ENCODE data around the gene AIRE. TPM values are rescaled to one million over a fixed set of nuclear protein-coding genes. Genes with fewer than 3 reads are reported as not detected.
A peak's percentile ranks its signal among the peaks of the same experiment; 100 is the strongest.

Gene AIRE
- total RNA-seq, 1 donor from 2014 or later: not detected

DNA sequence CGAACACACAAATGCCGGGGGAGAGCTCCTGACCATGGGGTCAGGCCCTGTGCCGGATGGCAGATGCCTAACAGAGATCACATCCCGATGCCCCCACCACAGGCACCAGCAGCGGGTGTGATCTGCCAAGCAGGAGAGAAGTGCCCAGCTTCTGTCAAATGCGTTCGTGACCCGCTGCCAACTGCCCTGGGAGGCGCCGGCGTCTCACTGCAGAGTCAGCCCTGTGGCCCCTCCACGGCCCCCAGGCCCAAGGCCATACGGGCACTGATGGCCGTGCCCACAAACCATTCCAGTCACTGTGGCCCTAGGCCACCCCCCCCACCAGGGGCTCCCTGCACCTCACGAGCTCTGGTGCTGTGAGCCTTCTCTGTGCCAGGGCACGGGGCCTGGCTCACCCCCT is 45.5 kb downstream of the AIRE start:
- peaks cover 26% of the 10 kb centered on the region for H3K36me3 Mint-ChIP-seq (ENCODE audit: low read depth)

GRCh38 chr21:44331650-44332307 is 46.1 kb downstream of the AIRE start:
- no peaks in the 10 kb centered on the region for H3K4me1 Mint-ChIP-seq
- H3K4me3 Mint-ChIP-seq: no peak overlapping the region
- ATAC-seq (ENCODE audit: low read depth) (no peak), DNase-seq (no peak)
- intact Hi-C loops (cut with micrococcal nuclease): loop anchor here (10.0 kb wide), 1 partner anchor 593 kb away; the partner anchor contains the start of gene ITGB2
- CTCF ChIA-PET: no interaction called here
- TF ChIP-seq, protein P1, sequence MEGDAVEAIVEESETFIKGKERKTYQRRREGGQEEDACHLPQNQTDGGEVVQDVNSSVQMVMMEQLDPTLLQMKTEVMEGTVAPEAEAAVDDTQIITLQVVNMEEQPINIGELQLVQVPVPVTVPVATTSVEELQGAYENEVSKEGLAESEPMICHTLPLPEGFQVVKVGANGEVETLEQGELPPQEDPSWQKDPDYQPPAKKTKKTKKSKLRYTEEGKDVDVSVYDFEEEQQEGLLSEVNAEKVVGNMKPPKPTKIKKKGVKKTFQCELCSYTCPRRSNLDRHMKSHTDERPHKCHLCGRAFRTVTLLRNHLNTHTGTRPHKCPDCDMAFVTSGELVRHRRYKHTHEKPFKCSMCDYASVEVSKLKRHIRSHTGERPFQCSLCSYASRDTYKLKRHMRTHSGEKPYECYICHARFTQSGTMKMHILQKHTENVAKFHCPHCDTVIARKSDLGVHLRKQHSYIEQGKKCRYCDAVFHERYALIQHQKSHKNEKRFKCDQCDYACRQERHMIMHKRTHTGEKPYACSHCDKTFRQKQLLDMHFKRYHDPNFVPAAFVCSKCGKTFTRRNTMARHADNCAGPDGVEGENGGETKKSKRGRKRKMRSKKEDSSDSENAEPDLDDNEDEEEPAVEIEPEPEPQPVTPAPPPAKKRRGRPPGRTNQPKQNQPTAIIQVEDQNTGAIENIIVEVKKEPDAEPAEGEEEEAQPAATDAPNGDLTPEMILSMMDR (IDR thresholded peaks at IDR 0.05): no peak
- no peaks in the 10 kb centered on the region for H3K27me3 Mint-ChIP-seq
- no peaks in the 10 kb centered on the region for H3K9me3 Mint-ChIP-seq
- peaks cover 32% of the 10 kb centered on the region for H3K36me3 Mint-ChIP-seq (ENCODE audit: low read depth)
- POLR2A ChIA-PET: no interaction called here
- peak overlapping the region; percentile 14 for H3K27ac Mint-ChIP-seq

More for the DNA sequence above, 45.5 kb downstream of the AIRE start:
- intact Hi-C loops (cut with micrococcal nuclease): loop anchor here (10.0 kb wide), 1 partner anchor 594 kb away; the partner anchor contains the start of gene ITGB2
- DNase-seq (no peak), ATAC-seq (ENCODE audit: low read depth) (no peak)
- no peaks in the 10 kb centered on the region for H3K27me3 Mint-ChIP-seq
- no peaks in the 10 kb centered on the region for H3K9me3 Mint-ChIP-seq
- H3K27ac Mint-ChIP-seq: no peak overlapping the region
- H3K4me3 Mint-ChIP-seq: no peak overlapping the region
- TF ChIP-seq, protein P1 (IDR thresholded peaks at IDR 0.05): no peak
- H3K4me1 Mint-ChIP-seq: no peaks in the 10 kb centered on the region
- ChIA-PET CTCF (no interaction called here), POLR2A (no interaction called here)

DNA sequence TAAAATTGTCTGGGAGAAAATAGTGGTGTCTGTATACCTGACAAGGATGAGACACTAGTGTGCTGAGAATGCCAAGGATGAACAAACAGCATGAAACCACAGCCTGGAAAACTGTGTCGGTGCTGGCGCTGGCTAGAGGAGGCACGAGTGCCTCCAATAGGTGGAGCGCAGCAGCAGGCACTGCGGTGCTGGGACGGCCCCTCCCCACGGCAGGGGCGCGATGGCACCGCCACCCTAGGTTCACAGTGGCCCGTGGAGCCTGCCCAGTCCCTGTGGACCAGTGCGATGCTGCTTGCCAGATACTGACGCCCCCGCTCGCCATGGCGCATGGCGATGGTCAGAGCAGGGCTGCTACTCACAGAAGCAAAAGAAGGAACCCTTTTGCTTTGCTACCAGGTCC is 46.7 kb downstream of the AIRE start:
- POLR2A ChIA-PET: no interaction called here
- H3K27ac Mint-ChIP-seq: no peak overlapping the region
- no peaks in the 10 kb centered on the region for H3K27me3 Mint-ChIP-seq
- ATAC-seq (ENCODE audit: low read depth) (no peak), DNase-seq (no peak)
- H3K4me3 Mint-ChIP-seq: no peak overlapping the region
- intact Hi-C loops (cut with micrococcal nuclease): loop anchor here (10.0 kb wide), 1 partner anchor 592 kb away; the partner anchor contains the start of gene ITGB2
- CTCF ChIA-PET: no interaction called here
- H3K9me3 Mint-ChIP-seq: no peaks in the 10 kb centered on the region
- TF ChIP-seq, protein P1 (IDR thresholded peaks at IDR 0.05): no peak
- H3K4me1 Mint-ChIP-seq: peaks cover under 1% of the 10 kb centered on the region
- peaks cover 35% of the 10 kb centered on the region for H3K36me3 Mint-ChIP-seq (ENCODE audit: low read depth)

DNA sequence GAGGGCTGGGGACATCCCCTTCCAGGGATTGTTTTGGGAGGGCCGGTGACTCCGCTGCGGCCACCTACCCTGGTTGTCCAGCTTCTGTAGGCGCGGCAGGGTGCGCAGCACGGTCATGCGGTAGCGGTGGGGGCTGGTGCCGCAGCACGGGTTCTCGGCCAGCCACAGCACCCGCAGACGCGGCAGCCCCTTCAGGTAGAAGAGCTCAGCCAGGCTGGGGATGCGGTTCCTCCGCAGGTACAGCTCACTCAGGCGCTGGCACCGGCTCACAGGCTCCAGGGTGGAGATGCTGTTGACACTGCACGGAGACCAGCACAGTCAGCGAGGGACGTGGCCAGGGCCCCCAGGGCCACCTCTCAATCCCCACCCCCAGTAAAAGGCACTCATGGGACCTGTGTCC is 47.3 kb downstream of the AIRE start:
- H3K9me3 Mint-ChIP-seq: no peaks in the 10 kb centered on the region
- H3K4me1 Mint-ChIP-seq: peaks cover 6% of the 10 kb centered on the region
- no peak overlapping the region for H3K27ac Mint-ChIP-seq
- ATAC-seq (ENCODE audit: low read depth) (no peak), DNase-seq (no peak)
- intact Hi-C loops (cut with micrococcal nuclease): loop anchor here (10.0 kb wide), 1 partner anchor 592 kb away; the partner anchor contains the start of gene ITGB2
- ChIA-PET POLR2A (interaction anchor here (0.7 to 0.9 kb wide), 2 partner anchors 28 to 321 kb away, joined by 3 to 4 read pairs; partner anchors contain the start of gene TRAPPC10), CTCF (no interaction called here)
- TF ChIP-seq, protein P1 (IDR thresholded peaks at IDR 0.05): no peak
- H3K4me3 Mint-ChIP-seq: no peak overlapping the region
- peaks cover 34% of the 10 kb centered on the region for H3K36me3 Mint-ChIP-seq (ENCODE audit: low read depth)
- no peaks in the 10 kb centered on the region for H3K27me3 Mint-ChIP-seq

- POLR2A ChIA-PET: interaction anchor here (0.7 to 0.9 kb wide), 2 partner anchors 27 to 322 kb away, joined by 3 to 4 read pairs; partner anchors contain the start of gene TRAPPC10
- Mint-ChIP-seq H3K4me3 (no peak overlapping the region), H3K27me3 (no peaks in the 10 kb centered on the region), H3K9me3 (no peaks in the 10 kb centered on the region), H3K4me1 (peaks cover 10% of the 10 kb centered on the region), H3K27ac (no peak overlapping the region), H3K36me3 (ENCODE audit: low read depth) (peaks cover 34% of the 10 kb centered on the region)
- DNase-seq: no peak
- CTCF ChIA-PET: no interaction called here
- intact Hi-C loops (cut with micrococcal nuclease): loop anchor here (10.0 kb wide), 1 partner anchor 591 kb away; the partner anchor contains the start of gene ITGB2
- no peak for ATAC-seq (ENCODE audit: low read depth)
- TF ChIP-seq, protein P1 (IDR thresholded peaks at IDR 0.05): no peak
Observed at GRCh38 chr21:44333509-44334328, 48.0 kb downstream of the AIRE start.
